Central memory CD8-positive, alpha-beta T cell (primary cell): ENCODE data around the gene LPAR3.

Source experiments
- ATAC-seq: fragments of 150-1000 bp; cut with Tn5 transposase; replicated peaks from 2 replicates; pipeline ENCODE4 v1.10.0; 2022; ENCODE audit warnings: mild to moderate bottlenecking, moderate FRiP score, moderate number of reproducible peaks; ENCODE audit not compliant: poor library complexity, severe bottlenecking; ENCODE audit errors: extremely low read depth
- DNase-seq, 2 donors: peaks; one replicate each; pipeline ENCODE4 v3.0.0; 2021; ENCODE audit warnings: low spot score in 2 of 2
- H3K27ac Mint-ChIP-seq: one replicate; pipeline ENCODE4 v1.8.0; 2022; ENCODE audit warnings: low read depth, mild to moderate bottlenecking, moderate library complexity, mixed read lengths
- H3K27me3 Mint-ChIP-seq: one replicate; pipeline ENCODE4 v1.8.0; 2022; ENCODE audit warnings: mixed read lengths
- H3K36me3 Mint-ChIP-seq: one replicate; pipeline ENCODE4 v1.8.0; 2022; ENCODE audit warnings: mild to moderate bottlenecking, moderate library complexity, mixed read lengths; ENCODE audit not compliant: insufficient read depth
- H3K4me1 Mint-ChIP-seq: one replicate; pipeline ENCODE4 v1.8.0; 2022; ENCODE audit warnings: mixed read lengths
- H3K4me3 Mint-ChIP-seq: one replicate; pipeline ENCODE4 v1.8.0; 2022; ENCODE audit warnings: mild to moderate bottlenecking, moderate library complexity, mixed read lengths
- H3K9me3 Mint-ChIP-seq: one replicate; pipeline ENCODE4 v1.8.0; 2022; ENCODE audit warnings: mixed read lengths

Gene LPAR3

DNA sequence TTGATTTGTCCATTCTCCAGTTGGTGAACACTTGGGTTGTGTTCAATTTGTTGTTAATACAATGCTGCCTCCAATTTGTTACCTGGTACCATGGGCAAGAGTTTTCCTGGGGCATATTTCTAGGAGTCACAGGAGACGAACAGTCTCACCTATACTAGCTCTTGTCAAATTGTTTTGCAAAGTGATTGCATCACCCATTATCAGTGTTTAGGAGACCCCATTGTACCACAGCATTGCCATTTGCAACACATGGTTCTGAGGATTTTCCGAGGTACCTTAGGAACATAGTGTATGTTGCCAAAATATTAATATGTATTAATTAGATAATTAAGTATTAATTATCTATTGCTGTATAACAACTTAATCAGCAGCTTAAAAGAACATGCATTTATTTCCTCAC, 97.8 kb downstream of the LPAR3 start:
- Mint-ChIP-seq H3K36me3 (no peaks in the 10 kb centered on the region), H3K4me3 (no peak overlapping the region), H3K9me3 (no peaks in the 10 kb centered on the region), H3K4me1 (no peaks in the 10 kb centered on the region), H3K27ac (no peak overlapping the region), H3K27me3 (peaks cover 13% of the 10 kb centered on the region)
- ATAC-seq (no peak), DNase-seq (no peak)

- no peaks in the 10 kb centered on the region for H3K36me3 Mint-ChIP-seq
- H3K4me3 Mint-ChIP-seq = no peak overlapping the region
- no peak for ATAC-seq
- peaks cover 32% of the 10 kb centered on the region for H3K27me3 Mint-ChIP-seq
- DNase-seq = no peak
- no peaks in the 10 kb centered on the region for H3K9me3 Mint-ChIP-seq
- H3K4me1 Mint-ChIP-seq = no peaks in the 10 kb centered on the region
- no peak overlapping the region for H3K27ac Mint-ChIP-seq
Observed at GRCh38 chr1:84792421-84792820, 100.6 kb downstream of the LPAR3 start.

- Mint-ChIP-seq H3K27me3 (peaks cover 32% of the 10 kb centered on the region), H3K4me3 (no peak overlapping the region), H3K4me1 (no peaks in the 10 kb centered on the region), H3K36me3 (no peaks in the 10 kb centered on the region), H3K27ac (no peak overlapping the region), H3K9me3 (no peaks in the 10 kb centered on the region)
- ATAC-seq = no peak
- DNase-seq = no peak
Observed at GRCh38 chr1:84789014-84789413, 104.0 kb downstream of the LPAR3 start.

- peaks cover 21% of the 10 kb centered on the region for H3K27me3 Mint-ChIP-seq
- no peak overlapping the region for H3K27ac Mint-ChIP-seq
- H3K4me1 Mint-ChIP-seq = peaks cover 13% of the 10 kb centered on the region
- no peaks in the 10 kb centered on the region for H3K36me3 Mint-ChIP-seq
- no peaks in the 10 kb centered on the region for H3K9me3 Mint-ChIP-seq
- H3K4me3 Mint-ChIP-seq = no peak overlapping the region
- ATAC-seq (no peak), DNase-seq (no peak)
Observed at GRCh38 chr1:84785271-84786036, 107.6 kb downstream of the LPAR3 start.

DNA sequence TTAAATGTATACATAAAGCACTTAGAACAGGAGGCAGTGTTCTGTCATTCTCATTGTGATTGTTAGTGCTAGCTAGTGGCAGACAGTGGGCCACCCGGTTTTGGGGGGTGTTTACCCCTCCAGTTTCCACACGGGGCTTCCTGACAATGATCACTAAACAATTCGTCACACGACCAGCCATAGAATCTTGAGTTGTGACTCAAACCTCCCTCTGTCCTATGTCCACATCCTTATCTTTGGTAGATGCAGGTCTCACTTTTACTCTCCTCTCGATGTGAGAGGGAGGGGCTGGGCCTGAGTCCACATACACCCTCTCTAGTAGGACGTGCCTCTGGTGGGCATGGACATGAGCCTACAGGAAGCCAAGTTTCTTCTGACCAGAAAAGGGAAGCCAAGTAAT, 110.1 kb downstream of the LPAR3 start:
- ATAC-seq = no peak
- no peak overlapping the region for H3K4me3 Mint-ChIP-seq
- peaks cover 20% of the 10 kb centered on the region for H3K4me1 Mint-ChIP-seq
- no peak overlapping the region for H3K27ac Mint-ChIP-seq
- no peaks in the 10 kb centered on the region for H3K9me3 Mint-ChIP-seq
- no peaks in the 10 kb centered on the region for H3K36me3 Mint-ChIP-seq
- no peaks in the 10 kb centered on the region for H3K27me3 Mint-ChIP-seq
- no peak for DNase-seq

DNA sequence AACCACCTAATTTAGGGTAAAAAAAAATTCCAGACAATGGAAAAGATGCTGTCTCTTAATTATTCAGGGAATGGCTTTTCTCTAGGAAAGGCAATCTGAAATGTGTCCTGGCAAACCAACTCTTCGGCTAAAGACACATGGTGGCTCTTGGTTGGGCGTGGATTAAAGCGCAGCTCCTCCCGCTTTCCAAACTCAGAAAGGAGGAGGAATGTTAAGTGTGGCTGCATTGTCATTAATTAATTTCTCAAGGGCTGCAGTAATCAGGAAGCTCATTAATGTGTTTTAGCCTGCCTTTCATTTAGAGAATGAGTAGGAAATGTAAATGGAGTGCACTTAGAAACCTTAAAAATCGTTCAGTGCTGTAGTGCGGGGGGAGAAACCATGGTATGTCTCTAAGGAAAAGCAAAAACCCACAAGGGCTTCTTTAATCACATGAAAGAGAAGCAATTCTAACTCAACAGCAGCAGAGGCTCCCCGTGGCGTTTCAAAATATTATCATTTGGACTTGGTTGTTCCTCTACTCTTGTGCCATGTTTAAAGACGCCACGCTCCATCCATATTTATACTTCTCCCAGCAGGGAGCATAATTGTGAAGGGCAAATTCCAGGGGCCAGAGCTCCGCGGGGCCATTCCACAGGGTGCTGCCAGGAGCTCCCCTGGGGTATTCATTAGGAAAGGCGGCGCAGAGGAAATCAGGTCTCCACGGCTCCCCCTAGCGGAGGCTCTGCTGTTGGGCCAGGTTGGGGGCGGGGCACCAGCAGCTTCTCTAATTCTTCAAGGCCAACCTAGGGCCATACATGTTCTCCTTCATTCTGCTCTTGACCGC, 110.8 kb downstream of the LPAR3 start:
- peak; percentile 72 for ATAC-seq

GRCh38 chr1:84780000-84780716, 112.8 kb downstream of the LPAR3 start:
- peaks cover 20% of the 10 kb centered on the region for H3K4me1 Mint-ChIP-seq
- DNase-seq (no peak), ATAC-seq (no peak)
- no peaks in the 10 kb centered on the region for H3K27me3 Mint-ChIP-seq
- no peaks in the 10 kb centered on the region for H3K9me3 Mint-ChIP-seq
- H3K4me3 Mint-ChIP-seq = no peak overlapping the region
- H3K27ac Mint-ChIP-seq = no peak overlapping the region
- H3K36me3 Mint-ChIP-seq = no peaks in the 10 kb centered on the region

More for the DNA sequence above, 110.8 kb downstream of the LPAR3 start:
- H3K4me1 Mint-ChIP-seq = peaks cover 20% of the 10 kb centered on the region
- H3K27me3 Mint-ChIP-seq = no peaks in the 10 kb centered on the region
- H3K36me3 Mint-ChIP-seq = no peaks in the 10 kb centered on the region
- peak; percentile 69 to 73 for DNase-seq
- H3K27ac Mint-ChIP-seq = no peak overlapping the region
- peak overlapping the region; percentile 64 for H3K4me3 Mint-ChIP-seq
- H3K9me3 Mint-ChIP-seq = no peaks in the 10 kb centered on the region

DNA sequence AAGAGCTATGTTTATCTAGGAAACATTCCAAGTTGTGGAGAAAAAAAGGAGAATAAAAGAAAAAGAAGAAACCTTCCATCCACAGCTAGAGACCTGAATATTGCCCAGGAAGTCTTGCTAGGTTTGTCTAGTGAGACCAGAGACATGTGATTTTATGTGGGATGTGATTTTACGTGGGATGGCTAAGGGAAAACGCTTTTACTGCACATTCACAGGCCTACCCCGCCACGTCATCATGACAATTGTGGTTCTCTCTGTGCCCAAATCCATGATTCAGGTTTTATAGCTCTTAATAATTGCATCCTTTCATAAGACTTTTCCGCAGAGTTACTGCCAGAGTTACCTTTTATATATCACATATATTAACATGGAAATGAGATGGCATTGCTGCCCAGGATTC, 116.4 kb downstream of the LPAR3 start:
- ATAC-seq = no peak
- H3K4me3 Mint-ChIP-seq = no peak overlapping the region
- no peak overlapping the region for H3K27ac Mint-ChIP-seq
- no peak for DNase-seq
- H3K27me3 Mint-ChIP-seq = no peaks in the 10 kb centered on the region
- H3K4me1 Mint-ChIP-seq = peaks cover 10% of the 10 kb centered on the region
- no peaks in the 10 kb centered on the region for H3K36me3 Mint-ChIP-seq
- H3K9me3 Mint-ChIP-seq = no peaks in the 10 kb centered on the region

DNA sequence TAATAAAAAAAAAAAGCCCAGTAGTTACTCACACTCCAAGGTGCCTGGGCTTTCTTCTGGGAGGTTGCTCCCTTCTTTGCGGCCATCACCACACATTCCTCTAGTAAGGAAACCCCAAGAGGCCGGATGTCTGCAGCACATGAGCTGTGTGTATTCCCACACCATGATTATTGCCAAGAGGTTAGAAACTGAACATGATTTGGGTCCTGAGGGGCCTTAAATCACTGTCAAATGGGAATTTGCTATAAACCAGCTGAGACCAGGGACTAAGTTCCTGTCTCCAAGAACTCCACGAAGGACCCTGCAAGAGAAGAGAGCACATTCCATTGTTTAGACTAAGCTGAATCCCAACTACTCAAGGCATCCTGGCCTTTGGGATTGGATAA, 117.5 kb downstream of the LPAR3 start:
- Mint-ChIP-seq H3K27me3 (peaks cover 3% of the 10 kb centered on the region), H3K27ac (no peak overlapping the region), H3K4me1 (peaks cover 8% of the 10 kb centered on the region), H3K9me3 (no peaks in the 10 kb centered on the region), H3K4me3 (no peak overlapping the region), H3K36me3 (no peaks in the 10 kb centered on the region)
- ATAC-seq = no peak
- no peak for DNase-seq

DNA sequence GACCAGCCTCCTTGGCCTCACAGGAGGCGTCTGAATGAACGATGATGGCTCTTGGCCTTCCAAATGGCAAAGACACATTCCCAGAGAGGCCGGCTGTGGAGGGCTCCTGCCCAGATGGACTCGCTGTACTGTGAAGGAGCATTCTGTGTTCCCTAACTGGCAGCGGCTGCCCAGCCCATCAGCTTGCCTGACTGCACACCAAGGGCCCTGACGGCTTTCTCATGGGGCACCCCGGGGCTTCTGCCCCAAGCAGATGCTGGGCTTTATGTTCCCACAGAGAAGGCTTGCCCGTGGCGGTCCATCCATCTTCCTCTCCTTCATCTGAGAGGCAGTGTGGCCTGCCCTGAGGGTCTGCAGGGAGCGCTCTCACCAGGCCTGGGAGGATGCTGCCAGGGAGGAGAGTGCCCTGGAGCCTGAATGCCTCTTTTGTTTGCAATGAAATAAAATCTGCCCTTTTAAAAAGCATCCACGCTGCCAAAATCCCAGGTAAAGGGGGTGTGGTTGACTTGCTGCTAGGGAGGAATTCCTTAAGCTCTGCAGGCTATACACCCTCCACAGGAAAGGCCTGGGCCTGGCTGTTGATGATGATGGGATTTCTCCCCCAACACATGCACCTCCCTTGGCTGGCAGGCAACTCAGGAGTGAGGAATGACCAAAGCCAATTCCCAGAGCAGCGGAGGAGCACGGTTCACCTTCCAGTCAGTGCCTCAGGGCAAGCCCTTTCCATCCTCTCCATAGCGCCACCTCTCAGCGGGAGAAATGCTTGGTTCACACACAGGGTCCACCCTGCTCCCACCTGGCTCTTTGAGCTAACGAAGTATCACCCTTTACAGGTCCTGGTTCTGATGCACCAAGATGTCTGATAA, 118.1 kb downstream of the LPAR3 start:
- Mint-ChIP-seq H3K9me3 (no peaks in the 10 kb centered on the region), H3K4me1 (peaks cover 2% of the 10 kb centered on the region), H3K4me3 (no peak overlapping the region)

GRCh38 chr1:84773933-84774497, 119.0 kb downstream of the LPAR3 start:
- Mint-ChIP-seq H3K36me3 (no peaks in the 10 kb centered on the region), H3K9me3 (no peaks in the 10 kb centered on the region), H3K4me1 (no peaks in the 10 kb centered on the region), H3K27ac (no peak overlapping the region), H3K27me3 (peaks cover 6% of the 10 kb centered on the region), H3K4me3 (no peak overlapping the region)
- ATAC-seq = no peak
- no peak for DNase-seq

More for the DNA sequence above, 118.1 kb downstream of the LPAR3 start:
- Mint-ChIP-seq H3K27ac (no peak overlapping the region), H3K36me3 (no peaks in the 10 kb centered on the region), H3K27me3 (peaks cover 6% of the 10 kb centered on the region)
- ATAC-seq (no peak), DNase-seq (no peak)

GRCh38 chr1:84773195-84773594, 119.8 kb downstream of the LPAR3 start:
- no peak for DNase-seq
- no peak for ATAC-seq

More at GRCh38 chr1:84773195-84773594, 119.8 kb downstream of the LPAR3 start:
- Mint-ChIP-seq H3K9me3 (no peaks in the 10 kb centered on the region), H3K27ac (no peak overlapping the region), H3K36me3 (no peaks in the 10 kb centered on the region), H3K4me3 (no peak overlapping the region), H3K4me1 (no peaks in the 10 kb centered on the region), H3K27me3 (peaks cover 6% of the 10 kb centered on the region)
